AG04450 (cell line): ENCODE results near the gene CLDN5. TPM values are rescaled to one million over a fixed set of nuclear protein-coding genes. Genes with fewer than 3 reads are reported as not detected.

ENCODE experiments used
- CTCF ChIA-PET: fragments of 300-600, 350-600 bp; formaldehyde crosslinking; extraction: SDS; loops from one replicate; lab custom pipeline; 2022; ENCODE audit warnings: antibody characterized with exemption, inconsistent platforms; lab: Charles Lee
- POLR2A ChIA-PET: fragments of 350-600 bp; formaldehyde crosslinking; extraction: SDS; loops from one replicate; lab custom pipeline; 2021; ENCODE audit warnings: antibody characterized with exemption, inconsistent platforms; lab: Yijun Ruan, JAX
- DNase-seq: peaks from one replicate; pipeline ENCODE4 v3.0.0-alpha.2; 2011; ENCODE audit warnings: low read depth, low spot score
- H3K27ac ChIP-seq: one replicate; pipeline ENCODE4 v1.5.1; 2012; ENCODE audit warnings: low read depth, low read length, control low read depth
- H3K27me3 ChIP-seq: one replicate; pipeline ENCODE4 v1.6.0; 2012; ENCODE audit warnings: low read length; ENCODE audit not compliant: control insufficient read depth, insufficient read depth
- H3K4me3 ChIP-seq: 2 replicates; pipeline ENCODE4 v1.5.1; 2011; ENCODE audit warnings: mild to moderate bottlenecking, low read depth, low read length, control low read depth
- H3K9me3 ChIP-seq: 2 replicates; pipeline ENCODE4 v1.5.1; 2012; ENCODE audit warnings: low read length; ENCODE audit not compliant: control insufficient read depth, insufficient read depth
- CTCF ChIP-seq: IDR thresholded peaks from 2 replicates; pipeline ENCODE4 v1.5.1; 2011; ENCODE audit warnings: low read depth, low read length, control low read depth, inconsistent platforms
- polyA plus RNA-seq: library from polyadenylated mRNA; depleted of rRNA; stranded (reverse); fragments of >200 nt; gene quantifications from 2 replicates; pipeline ENCODE4 v1.2.3, GENCODE V29; 2011

Gene CLDN5
- polyA plus RNA-seq, 1 experiment = not detected

- no peak for TF ChIP-seq CTCF
- H3K4me3 ChIP-seq = peak within 1 kb of the TSS; percentile 98
- H3K27me3 ChIP-seq = no peaks in the 10 kb centered on the region
- no peaks in the 10 kb centered on the region; the same call in 1 of the 2 replicates for H3K9me3 ChIP-seq
- DNase-seq = peak; percentile 96
- peak within 1 kb of the TSS; percentile 99 for H3K27ac ChIP-seq
- POLR2A ChIA-PET = interaction anchor here (0.7 to 2.9 kb wide), 7 partner anchors 35 to 1559 kb away, joined by 3 to 13 read pairs (median 3); partner anchors contain the start of genes ESS2, HIRA, MRPL40 and SLC25A1
- CTCF ChIA-PET = interaction anchor here (3.8 kb wide), 1 partner anchor 150 kb away, joined by 26 read pairs; no protein-coding TSS in a partner anchor
These were observed 44.6 kb downstream of the CLDN5 start, which contains the start of gene CDC45 for GRCh38 chr22:19479355-19480172. TSS of gene CDC45 (plus strand) at chr22:19479920. CDS start at chr22:19479969, 49 bp downstream.

GRCh38 chr22:19478901-19479354, 45.3 kb downstream of the CLDN5 start, which contains the start of gene UFD1:
TSS of gene UFD1 (minus strand) at chr22:19479193. CDS start at chr22:19479085, 108 bp downstream.
- no peak for TF ChIP-seq CTCF
- CTCF ChIA-PET = interaction anchor here (3.8 kb wide), 1 partner anchor 151 kb away, joined by 26 read pairs; no protein-coding TSS in a partner anchor
- no peaks in the 10 kb centered on the region for H3K27me3 ChIP-seq
- POLR2A ChIA-PET = interaction anchor here (0.8 to 2.9 kb wide), 5 partner anchors 34 to 1560 kb away, joined by 3 to 13 read pairs (median 3); partner anchors contain the start of genes ESS2, HIRA and MRPL40
- H3K4me3 ChIP-seq = peak within 1 kb of the TSS; percentile 98
- peak within 1 kb of the TSS; percentile 99 for H3K27ac ChIP-seq
- peak; percentile 72 for DNase-seq
- H3K9me3 ChIP-seq = no peaks in the 10 kb centered on the region; the same call in 1 of the 2 replicates

GRCh38 chr22:19478045-19478900, 45.9 kb downstream of the CLDN5 start:
- POLR2A ChIA-PET = interaction anchor here (0.6 to 2.9 kb wide), 2 partner anchors 46 to 469 kb away, joined by 4 to 13 read pairs; partner anchors contain the start of genes HIRA and MRPL40
- peak overlapping the region; percentile 99 for H3K27ac ChIP-seq

More at GRCh38 chr22:19478045-19478900, 45.9 kb downstream of the CLDN5 start:
- Histone ChIP-seq H3K4me3 (peak overlapping the region; percentile 98), H3K9me3 (no peaks in the 10 kb centered on the region; the same call in 1 of the 2 replicates), H3K27me3 (no peaks in the 10 kb centered on the region)
- no peak; the same call in 1 of the 2 replicates for TF ChIP-seq CTCF
- DNase-seq = no peak
- CTCF ChIA-PET = interaction anchor here (0.6 to 3.8 kb wide), 6 partner anchors 31 to 523 kb away, joined by 3 to 26 read pairs (median 5); partner anchors contain the start of genes C22orf39, ESS2 and SLC25A1
